H1 (cell line): ENCODE data around the gene P4HB. TPM values are rescaled to one million over a fixed set of nuclear protein-coding genes. Genes with fewer than 3 reads are reported as not detected.
A peak's percentile ranks its signal among the peaks of the same experiment; 100 is the strongest.

Experiments used
- CTCF ChIA-PET: fragments of 300-600 bp; sonication (Branson Sonifier 250); formaldehyde crosslinking; loops from one replicate; lab custom pipeline; 2021; ENCODE audit not compliant: partially characterized antibody; lab: Charles Lee
- POLR2A ChIA-PET: fragments of 300-600 bp; sonication (Branson Sonifier 250); formaldehyde crosslinking; loops from one replicate; lab custom pipeline; 2021; ENCODE audit warnings: inconsistent platforms; ENCODE audit not compliant: partially characterized antibody; lab: Charles Lee
- DNase-seq, 2 experiments: peaks; one replicate each; pipeline versions ENCODE4 v3.0.0 to v3.0.0-alpha.2; 2010 to 2022; ENCODE audit warnings: low spot score in 2 of 2, low read depth in 1 of 2, mixed read lengths in 1 of 2
- FAIRE-seq: peaks from 2 replicates; lab custom pipeline; 2011; peaks lifted over from hg19 to GRCh38; lab: Jason Lieb, UNC
- H2AFZ ChIP-seq: 2 replicates; pipeline ENCODE4 v1.8.1; 2012; ENCODE audit warnings: low read length, inconsistent platforms
- H2AK5ac ChIP-seq: 2 replicates; pipeline ENCODE4 v1.6.1; 2013; ENCODE audit warnings: low read depth, low read length
- H2BK120ac ChIP-seq: replicated peaks from 2 replicates; pipeline ENCODE3; 2013; ENCODE audit warnings: low read depth, low read length, inconsistent platforms
- H2BK12ac ChIP-seq: 2 replicates; pipeline ENCODE4 v1.6.1; 2013; ENCODE audit warnings: low read depth, low read length
- H2BK15ac ChIP-seq: 2 replicates; pipeline ENCODE4 v1.6.1; 2013; ENCODE audit warnings: low read length
- H2BK20ac ChIP-seq: 2 replicates; pipeline ENCODE4 v1.6.1; 2013; ENCODE audit warnings: low read length
- H2BK5ac ChIP-seq: 2 replicates; pipeline ENCODE4 v1.6.1; 2013; ENCODE audit warnings: low read depth, low read length
- H3K14ac ChIP-seq: 2 replicates; pipeline ENCODE4 v1.6.1; 2013; ENCODE audit warnings: inconsistent platforms; ENCODE audit not compliant: insufficient read length
- H3K18ac ChIP-seq: 2 replicates; pipeline ENCODE4 v1.6.1; 2013; ENCODE audit warnings: low read length; ENCODE audit errors: extremely low read depth
- H3K23ac ChIP-seq: 2 replicates; pipeline ENCODE4 v1.6.1; 2013; ENCODE audit warnings: inconsistent platforms; ENCODE audit not compliant: insufficient read length
- H3K23me2 ChIP-seq: 2 replicates; pipeline ENCODE4 v1.6.1; 2013; ENCODE audit warnings: low read depth, low read length
- H3K27ac ChIP-seq: 2 replicates; pipeline ENCODE4 v1.6.1; 2011; ENCODE audit warnings: low read depth, low read length, inconsistent platforms
- H3K27me3 ChIP-seq, 4 experiments: replicated peaks in 1 of 4; 1 replicate in 1 of 4; 2 replicates in 3 of 4; pipeline versions ENCODE4 v1.6.1 to v1.8.1; 2011 to 2013; ENCODE audit warnings: low read length in 3 of 4, mild to moderate bottlenecking in 3 of 4, inconsistent platforms in 2 of 4, mixed read lengths in 2 of 4, moderate library complexity in 1 of 4; ENCODE audit not compliant: control insufficient read depth in 3 of 4, insufficient read depth in 3 of 4; ENCODE audit errors: extremely low read depth in 1 of 4
- H3K36me3 ChIP-seq, 4 experiments: 2 replicates each; pipeline versions ENCODE4 v1.6.1 to v1.8.1; 2011 to 2013; ENCODE audit warnings: mild to moderate bottlenecking in 4 of 4, low read length in 3 of 4, moderate library complexity in 2 of 4, control low read depth in 1 of 4, inconsistent platforms in 1 of 4; ENCODE audit not compliant: insufficient read depth in 4 of 4, control insufficient read depth in 2 of 4
- H3K4ac ChIP-seq: replicated peaks from 2 replicates; pipeline ENCODE3; 2013; ENCODE audit warnings: low read length, low read depth, mixed read lengths, inconsistent platforms; ENCODE audit not compliant: insufficient read length
- H3K4me1 ChIP-seq, 4 experiments: replicated peaks in 1 of 4; 1 replicate in 1 of 4; 2 replicates in 3 of 4; pipeline versions ENCODE4 v1.6.1 to v1.8.1; 2011 to 2013; ENCODE audit warnings: low read length in 3 of 4, inconsistent platforms in 2 of 4, mixed read lengths in 1 of 4; ENCODE audit not compliant: insufficient read depth in 4 of 4, control insufficient read depth in 3 of 4
- H3K4me2 ChIP-seq, 2 experiments: 2 replicates each; pipeline versions ENCODE4 v1.6.1 to v1.8.1; 2011 to 2013; ENCODE audit warnings: low read depth in 2 of 2, low read length in 2 of 2, control low read depth in 1 of 2, inconsistent platforms in 1 of 2, mild to moderate bottlenecking in 1 of 2; ENCODE audit not compliant: insufficient read depth in 1 of 2
- H3K4me3 ChIP-seq, 4 experiments: fragments of 200-600, 300-600 bp in 1 of 4; sonication (generic), shearing (Covaris generic), sonication (Bioruptor Twin) in 1 of 4; 2 replicates each; pipeline versions ENCODE4 v1.5.1 to v1.8.1; 2011 to 2016; ENCODE audit warnings: low read length in 4 of 4, low read depth in 3 of 4, control low read depth in 2 of 4, inconsistent platforms in 2 of 4, mild to moderate bottlenecking in 2 of 4, mixed read lengths in 1 of 4, moderate library complexity in 1 of 4; ENCODE audit not compliant: insufficient read depth in 2 of 4; ENCODE audit errors: extremely low read depth in 1 of 4
- H3K56ac ChIP-seq: replicated peaks from 2 replicates; pipeline ENCODE3; 2013; ENCODE audit warnings: low read depth, mild to moderate bottlenecking, mixed read lengths, low read length, inconsistent platforms; ENCODE audit not compliant: insufficient read length
- H3K79me1 ChIP-seq: 2 replicates; pipeline ENCODE4 v1.6.1; 2013; ENCODE audit warnings: low read depth, low read length, control low read depth
- H3K79me2 ChIP-seq, 2 experiments: 2 replicates each; pipeline versions ENCODE4 v1.6.1 to v1.8.1; 2012 to 2013; ENCODE audit warnings: low read length in 2 of 2, mild to moderate bottlenecking in 2 of 2, inconsistent platforms in 1 of 2; ENCODE audit not compliant: insufficient read depth in 2 of 2, control insufficient read depth in 1 of 2
- H3K9ac ChIP-seq, 4 experiments: replicated peaks in 1 of 4; 1 replicate in 1 of 4; 2 replicates in 3 of 4; pipeline versions ENCODE4 v1.6.1 to v1.8.1; 2011 to 2013; ENCODE audit warnings: low read depth in 3 of 4, low read length in 3 of 4, control low read depth in 2 of 4, mild to moderate bottlenecking in 2 of 4, moderate library complexity in 2 of 4, inconsistent platforms in 1 of 4; ENCODE audit errors: extremely low read depth in 1 of 4
- H3K9me3 ChIP-seq, 2 experiments: 2 replicates each; pipeline versions ENCODE4 v1.6.1 to v1.8.1; 2012 to 2013; ENCODE audit warnings: mild to moderate bottlenecking in 2 of 2, moderate library complexity in 2 of 2, control low read depth in 1 of 2, inconsistent platforms in 1 of 2, low read depth in 1 of 2, low read length in 1 of 2, mixed read lengths in 1 of 2; ENCODE audit not compliant: insufficient read depth in 2 of 2
- H4K20me1 ChIP-seq, 2 experiments: replicated peaks in 1 of 2; 2 replicates each; pipeline versions ENCODE3 to v1.8.1; 2011 to 2013; ENCODE audit warnings: inconsistent platforms in 2 of 2, low read length in 2 of 2, mild to moderate bottlenecking in 1 of 2; ENCODE audit not compliant: insufficient read depth in 2 of 2, control insufficient read depth in 1 of 2
- H4K5ac ChIP-seq: 2 replicates; pipeline ENCODE4 v1.6.1; 2013; ENCODE audit warnings: low read length, low read depth, mixed read lengths, inconsistent platforms; ENCODE audit not compliant: insufficient read length
- H4K8ac ChIP-seq: 2 replicates; pipeline ENCODE4 v1.8.0; 2013; ENCODE audit warnings: mild to moderate bottlenecking, moderate library complexity, low read length, inconsistent platforms; ENCODE audit not compliant: insufficient read depth; ENCODE audit errors: extremely low read depth
- H4K91ac ChIP-seq: replicated peaks from 2 replicates; pipeline ENCODE3; 2013; ENCODE audit warnings: low read length, mixed read lengths, inconsistent platforms; ENCODE audit not compliant: insufficient read length
- SUZ12 ChIP-seq: fragments of 200-600 bp; sonication (generic); IDR thresholded peaks from 2 replicates; pipeline ENCODE4 v1.6.1; 2012; ENCODE audit warnings: mild to moderate bottlenecking, inconsistent platforms, low read length, moderate library complexity, mixed read lengths
- WGBS, 2 experiments: shearing (Covaris generic) in 1 of 2; methylation state at CpG; one replicate each; pipeline versions ENCODE4 v1.1.6 to v1.1.7; 2013 to 2015; ENCODE audit warnings: low lambda C conversion rate in 2 of 2, mixed read lengths in 2 of 2, inconsistent platforms in 1 of 2, low coverage in 1 of 2, missing lambda C conversion rate in 1 of 2; ENCODE audit not compliant: insufficient replicate concordance in 2 of 2, insufficient coverage in 1 of 2, insufficient read length in 1 of 2; ENCODE audit errors: extremely low coverage in 1 of 2, missing lambda C conversion rate in 1 of 2; 5-methylcytosine and 5-hydroxymethylcytosine counted together
- polyA plus RNA-seq, 7 experiments: library from polyadenylated mRNA; depleted of rRNA in 3 of 7; stranded (reverse) in 5 of 7; unstranded in 2 of 7; fragments of >200 nt in 5 of 7; fragments of 200-250 nt in 2 of 7; gene quantifications; 1 replicate in 5 of 7; 2 replicates in 1 of 7; 4 replicates in 1 of 7; pipeline versions ENCODE4 v1.2.1 to v1.2.3, GENCODE V29; 2011 to 2013; ENCODE audit warnings: missing spikeins in 2 of 7, mixed read lengths in 2 of 7
- total RNA-seq: library from RNA; stranded (reverse); fragmentation: NEBNext Ultra II Directional; extraction: Animal tissue kit (Norgen Biotek cat#: 25700); gene quantifications from 2 replicates; pipeline ENCODE4 v1.2.1, GENCODE V29; 2021
- TF ChIP-seq, protein P1 (sequence below), 3 experiments: IDR thresholded peaks; 1 replicate in 2 of 3; 2 replicates in 1 of 3; pipeline versions ENCODE4 v1.5.1 to v1.6.1; 2011; ENCODE audit warnings: low read length in 3 of 3, mild to moderate bottlenecking in 3 of 3, inconsistent platforms in 2 of 3, low read depth in 1 of 3, moderate library complexity in 1 of 3; ENCODE audit not compliant: insufficient read depth in 1 of 3; ENCODE audit errors: control extremely low read depth in 1 of 3

The P4HB gene
- total and polyA plus RNA-seq, 2 of the 8 experiments (the other 6 are each of a cell fraction or from before 2014, with no cell fraction given) = 41.4 to 379 TPM

GRCh38 chr17:81907219-81908145, 47.1 kb upstream of the P4HB start:
- no peak overlapping the region for H3K27ac ChIP-seq
- no peak overlapping the region for H4K5ac ChIP-seq
- H3K23me2 ChIP-seq = peaks cover 7% of the 10 kb centered on the region; the same call in 1 of the 2 replicates
- no peak overlapping the region for H2AK5ac ChIP-seq
- peaks cover 0 to 11% (median 5%) of the 10 kb centered on the region in 4 experiments; a peak in 4 of 7 replicates for H3K27me3 ChIP-seq
- no peak overlapping the region for H3K9ac ChIP-seq
- no peak overlapping the region for H3K14ac ChIP-seq
- ChIA-PET POLR2A (interaction anchor here (1.4 to 1.7 kb wide), 3 partner anchors 14 to 19 kb away, joined by 4 to 5 read pairs (median 5); no protein-coding TSS in a partner anchor), CTCF (interaction anchor here (1.0 to 1.7 kb wide), 5 partner anchors 16 to 114 kb away, joined by 4 to 7 read pairs (median 4); no protein-coding TSS in a partner anchor)
- H3K18ac ChIP-seq = no peak overlapping the region
- TF ChIP-seq SUZ12 = no peak
- TF ChIP-seq, protein P1, sequence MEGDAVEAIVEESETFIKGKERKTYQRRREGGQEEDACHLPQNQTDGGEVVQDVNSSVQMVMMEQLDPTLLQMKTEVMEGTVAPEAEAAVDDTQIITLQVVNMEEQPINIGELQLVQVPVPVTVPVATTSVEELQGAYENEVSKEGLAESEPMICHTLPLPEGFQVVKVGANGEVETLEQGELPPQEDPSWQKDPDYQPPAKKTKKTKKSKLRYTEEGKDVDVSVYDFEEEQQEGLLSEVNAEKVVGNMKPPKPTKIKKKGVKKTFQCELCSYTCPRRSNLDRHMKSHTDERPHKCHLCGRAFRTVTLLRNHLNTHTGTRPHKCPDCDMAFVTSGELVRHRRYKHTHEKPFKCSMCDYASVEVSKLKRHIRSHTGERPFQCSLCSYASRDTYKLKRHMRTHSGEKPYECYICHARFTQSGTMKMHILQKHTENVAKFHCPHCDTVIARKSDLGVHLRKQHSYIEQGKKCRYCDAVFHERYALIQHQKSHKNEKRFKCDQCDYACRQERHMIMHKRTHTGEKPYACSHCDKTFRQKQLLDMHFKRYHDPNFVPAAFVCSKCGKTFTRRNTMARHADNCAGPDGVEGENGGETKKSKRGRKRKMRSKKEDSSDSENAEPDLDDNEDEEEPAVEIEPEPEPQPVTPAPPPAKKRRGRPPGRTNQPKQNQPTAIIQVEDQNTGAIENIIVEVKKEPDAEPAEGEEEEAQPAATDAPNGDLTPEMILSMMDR (IDR thresholded peaks at IDR 0.05; ENCODE audit: control extremely low read depth in 1 of 3, insufficient read depth in 1 of 3, low read depth in 1 of 3, low read length in 3 of 3) = peak in 1 of 3 experiments; percentile 24; a peak in 1 of 4 replicates
- no peak overlapping the region for H3K4me3 ChIP-seq
- peaks cover 2% of the 10 kb centered on the region; the same call in 1 of the 2 replicates for H3K79me1 ChIP-seq
- H3K4ac ChIP-seq = no peak overlapping the region
- H4K91ac ChIP-seq = no peak overlapping the region
- H4K20me1 ChIP-seq = peaks cover 3 to 22% of the 10 kb centered on the region in 2 experiments
- no peaks in the 10 kb centered on the region for H3K9me3 ChIP-seq
- H2AFZ ChIP-seq = no peak overlapping the region
- H2BK12ac ChIP-seq = no peak overlapping the region
- H3K4me2 ChIP-seq = no peak overlapping the region
- FAIRE-seq (no peak), DNase-seq (no peak)
- no peak overlapping the region for H2BK15ac ChIP-seq
- no peaks in the 10 kb centered on the region; a peak in 3 of 8 replicates for H3K36me3 ChIP-seq
- 91% methylated on average over 22 of the region's 26 CpGs; no CpG with 5 or more reads in 1 of the 2 experiments for WGBS, 2 experiments
- H3K56ac ChIP-seq = no peak overlapping the region
- no peak overlapping the region for H3K23ac ChIP-seq
- peak overlapping the region; percentile 63 for H4K8ac ChIP-seq
- H2BK20ac ChIP-seq = no peak overlapping the region
- peaks cover 0 to 10% (median 6%) of the 10 kb centered on the region in 4 experiments; a peak in 3 of 7 replicates for H3K4me1 ChIP-seq
- no peak overlapping the region for H2BK120ac ChIP-seq
- no peaks in the 10 kb centered on the region for H3K79me2 ChIP-seq
- no peak overlapping the region for H2BK5ac ChIP-seq
